Vagina (tissue), 2 donors: ENCODE measurements around the gene TOMM40.

Experiments
- CTCF ChIP-seq, 3 experiments: fragments of 450-650 bp in 2 of 3; fragments of 200-600 bp in 1 of 3; sonication (generic) in 1 of 3; IDR thresholded peaks; one replicate each; pipeline ENCODE4 v1.5.1; 2017 to 2019; ENCODE audit warnings: antibody characterized with exemption in 3 of 3, mild to moderate bottlenecking in 2 of 3, moderate library complexity in 2 of 3
- POLR2A ChIP-seq, 2 donors: fragments of 450-650 bp; IDR thresholded peaks; one replicate each; pipeline ENCODE4 v1.6.1; 2017; ENCODE audit warnings: antibody characterized with exemption in 2 of 2, mild to moderate bottlenecking in 2 of 2, moderate library complexity in 2 of 2

GRCh38 chr19:44882063-44882462 lies 9.0 kb upstream of the TOMM40 start:
- TF ChIP-seq POLR2A (IDR thresholded peaks at IDR 0.05) (no peak), CTCF (IDR thresholded peaks at IDR 0.05) (no peak)
